Measurements from ENCODE around the gene LRRC26. TPM values are rescaled to one million over a fixed set of nuclear protein-coding genes. Genes with fewer than 3 reads are reported as not detected.

The LRRC26 gene
- total and polyA plus RNA-seq, 2 of the 13 experiments (the other 11 are each of a cell fraction or from before 2014, with no cell fraction given) = not detected

DNA sequence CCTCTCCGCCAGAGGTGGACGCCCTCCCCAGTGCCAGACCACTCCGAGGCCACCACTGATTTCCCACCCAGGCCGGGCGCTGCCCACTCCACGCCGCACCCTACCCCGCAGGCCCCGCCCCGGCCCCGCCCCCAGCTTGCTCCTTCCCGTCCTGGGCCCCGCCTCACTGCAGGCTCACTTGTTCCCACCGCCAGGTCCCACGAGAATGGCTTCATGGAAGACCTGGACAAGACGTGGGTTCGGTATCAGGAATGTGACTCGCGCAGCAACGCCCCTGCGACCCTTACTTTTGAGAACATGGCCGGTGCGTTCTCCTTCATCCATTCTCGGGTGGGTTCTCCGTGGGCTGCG lies 6.5 kb downstream of the LRRC26 start:
- H3K4me3 ChIP-seq (replicated peaks in 1 of 3; ENCODE audit: insufficient read depth in 1 of 3, low read depth in 2 of 3, low read length in 3 of 3) = peak overlapping the region in 1 of 3 experiments; percentile 62; a peak in 1 of 6 replicates
- WGBS (ENCODE audit: low lambda C conversion rate) = 56% methylated on average over 23 of the region's 26 CpGs
- H4K20me1 ChIP-seq (ENCODE audit: insufficient read depth, low read length) = no peaks in the 10 kb centered on the region
- ATAC-seq (no peak), DNase-seq (ENCODE audit: low spot score) (no peak), FAIRE-seq (no peak)
- in situ Hi-C loops (cut with HindIII; ENCODE audit: extremely low pct_ligation_motif_present, low pct_unique_long_range_greater_than_20kb) = no loop called here
- ChIA-PET POLR2A (interaction anchor here (0.7 to 1.3 kb wide), 5 partner anchors 12 to 73 kb away, joined by 3 to 9 read pairs (median 5); partner anchors contain the start of genes ANAPC2, SSNA1 and TPRN), CTCF (ENCODE audit: low intra/inter-chr PET ratio, low total read pairs) (interaction anchor here (0.8 to 1.1 kb wide), 2 partner anchors 65 to 72 kb away, joined by 3 read pairs; no protein-coding TSS in a partner anchor)
- no peaks in the 10 kb centered on the region for H3K36me3 ChIP-seq (replicated peaks in 1 of 2; ENCODE audit: control insufficient read depth in 1 of 2, insufficient read depth in 2 of 2, low read length in 2 of 2)
- H2AFZ ChIP-seq (ENCODE audit: low read length) = no peak overlapping the region
- H3K27ac ChIP-seq (ENCODE audit: extremely low read length, insufficient read depth, low read length) = no peak overlapping the region
- BruUV-seq (replicated peaks) = no TSS peak
- intact Hi-C loops (cut with micrococcal nuclease; ENCODE audit: unreplicated experiment) = no loop called here
- H3K9me3 ChIP-seq (ENCODE audit: low read length) = no peaks in the 10 kb centered on the region
- no peaks in the 10 kb centered on the region for H3K79me2 ChIP-seq (ENCODE audit: insufficient read depth, low read length)
- H3K4me1 ChIP-seq (ENCODE audit: insufficient read depth, low read length) = no peaks in the 10 kb centered on the region
- H3K9ac ChIP-seq (ENCODE audit: insufficient read depth, low read depth, low read length) = no peak overlapping the region
- peaks cover 23 to 89% of the 10 kb centered on the region in 2 experiments; a peak in 4 of 5 replicates for H3K27me3 ChIP-seq (ENCODE audit: control insufficient read depth in 1 of 2, insufficient read depth in 2 of 2, low read length in 2 of 2)
- peak overlapping the region; percentile 63; the same call in 1 of the 2 replicates for H3K4me2 ChIP-seq (ENCODE audit: low read depth, low read length)
- TF ChIP-seq, protein P1, sequence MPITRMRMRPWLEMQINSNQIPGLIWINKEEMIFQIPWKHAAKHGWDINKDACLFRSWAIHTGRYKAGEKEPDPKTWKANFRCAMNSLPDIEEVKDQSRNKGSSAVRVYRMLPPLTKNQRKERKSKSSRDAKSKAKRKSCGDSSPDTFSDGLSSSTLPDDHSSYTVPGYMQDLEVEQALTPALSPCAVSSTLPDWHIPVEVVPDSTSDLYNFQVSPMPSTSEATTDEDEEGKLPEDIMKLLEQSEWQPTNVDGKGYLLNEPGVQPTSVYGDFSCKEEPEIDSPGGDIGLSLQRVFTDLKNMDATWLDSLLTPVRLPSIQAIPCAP (CRISPR knock-in tag; IDR thresholded peaks at IDR 0.05; ENCODE audit: low read depth) = no peak
- TF ChIP-seq CBX1 (IDR thresholded peaks at IDR 0.05; ENCODE audit: low read depth) (no peak), ZEB1 (IDR thresholded peaks at IDR 0.05; ENCODE audit: insufficient replicate concordance, low read depth) (no peak)
- TF ChIP-seq, protein P2, sequence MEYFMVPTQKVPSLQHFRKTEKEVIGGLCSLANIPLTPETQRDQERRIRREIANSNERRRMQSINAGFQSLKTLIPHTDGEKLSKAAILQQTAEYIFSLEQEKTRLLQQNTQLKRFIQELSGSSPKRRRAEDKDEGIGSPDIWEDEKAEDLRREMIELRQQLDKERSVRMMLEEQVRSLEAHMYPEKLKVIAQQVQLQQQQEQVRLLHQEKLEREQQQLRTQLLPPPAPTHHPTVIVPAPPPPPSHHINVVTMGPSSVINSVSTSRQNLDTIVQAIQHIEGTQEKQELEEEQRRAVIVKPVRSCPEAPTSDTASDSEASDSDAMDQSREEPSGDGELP (IDR thresholded peaks at IDR 0.05; ENCODE audit: borderline replicate concordance, low read depth) = no peak

Data from HepG2 (cell line).